Activated CD4-positive, alpha-beta memory T cell treated with anti-CD3 and anti-CD28 coated beads for 36 hours (primary cell): Measurements from ENCODE around the gene QRICH2. TPM values are rescaled to one million over a fixed set of nuclear protein-coding genes. Genes with fewer than 3 reads are reported as not detected.

Source experiments
- CTCF ChIA-PET: fragments of 350-600 bp; sonication (Branson Sonifier 250); formaldehyde crosslinking; loops from one replicate; lab custom pipeline; 2021; ENCODE audit warnings: antibody characterized with exemption, inconsistent platforms; lab: Charles Lee
- POLR2A ChIA-PET: fragments of 350-600 bp; sonication (Branson Sonifier 250); formaldehyde crosslinking; loops from one replicate; lab custom pipeline; 2021; ENCODE audit warnings: antibody characterized with exemption; lab: Charles Lee
- DNase-seq: peaks from one replicate; pipeline ENCODE4 v3.0.0-alpha.2; 2020
- H3K27ac Mint-ChIP-seq: one replicate; pipeline ENCODE4 v1.8.0; 2021; ENCODE audit warnings: mixed read lengths
- H3K27me3 Mint-ChIP-seq: one replicate; pipeline ENCODE4 v1.8.0; 2021; ENCODE audit warnings: mixed read lengths
- H3K36me3 Mint-ChIP-seq: one replicate; pipeline ENCODE4 v1.8.0; 2021; ENCODE audit warnings: mixed read lengths
- H3K4me1 Mint-ChIP-seq: one replicate; pipeline ENCODE4 v1.8.0; 2021; ENCODE audit warnings: low read depth, mixed read lengths
- H3K4me3 Mint-ChIP-seq: one replicate; pipeline ENCODE4 v1.8.0; 2021; ENCODE audit warnings: mild to moderate bottlenecking, mixed read lengths
- H3K9me3 Mint-ChIP-seq: one replicate; pipeline ENCODE4 v1.8.0; 2021; ENCODE audit warnings: mixed read lengths
- intact Hi-C: fragments of 100-400 bp; cut with micrococcal nuclease; formaldehyde crosslinking; loops from one replicate; pipeline ENCODE4 v1.15.1; 2023
- total RNA-seq, 2 experiments: library from RNA; stranded (reverse); gene quantifications; one replicate each; pipeline ENCODE4 v1.2.3, GENCODE V29; 2021

The QRICH2 gene, protein sequence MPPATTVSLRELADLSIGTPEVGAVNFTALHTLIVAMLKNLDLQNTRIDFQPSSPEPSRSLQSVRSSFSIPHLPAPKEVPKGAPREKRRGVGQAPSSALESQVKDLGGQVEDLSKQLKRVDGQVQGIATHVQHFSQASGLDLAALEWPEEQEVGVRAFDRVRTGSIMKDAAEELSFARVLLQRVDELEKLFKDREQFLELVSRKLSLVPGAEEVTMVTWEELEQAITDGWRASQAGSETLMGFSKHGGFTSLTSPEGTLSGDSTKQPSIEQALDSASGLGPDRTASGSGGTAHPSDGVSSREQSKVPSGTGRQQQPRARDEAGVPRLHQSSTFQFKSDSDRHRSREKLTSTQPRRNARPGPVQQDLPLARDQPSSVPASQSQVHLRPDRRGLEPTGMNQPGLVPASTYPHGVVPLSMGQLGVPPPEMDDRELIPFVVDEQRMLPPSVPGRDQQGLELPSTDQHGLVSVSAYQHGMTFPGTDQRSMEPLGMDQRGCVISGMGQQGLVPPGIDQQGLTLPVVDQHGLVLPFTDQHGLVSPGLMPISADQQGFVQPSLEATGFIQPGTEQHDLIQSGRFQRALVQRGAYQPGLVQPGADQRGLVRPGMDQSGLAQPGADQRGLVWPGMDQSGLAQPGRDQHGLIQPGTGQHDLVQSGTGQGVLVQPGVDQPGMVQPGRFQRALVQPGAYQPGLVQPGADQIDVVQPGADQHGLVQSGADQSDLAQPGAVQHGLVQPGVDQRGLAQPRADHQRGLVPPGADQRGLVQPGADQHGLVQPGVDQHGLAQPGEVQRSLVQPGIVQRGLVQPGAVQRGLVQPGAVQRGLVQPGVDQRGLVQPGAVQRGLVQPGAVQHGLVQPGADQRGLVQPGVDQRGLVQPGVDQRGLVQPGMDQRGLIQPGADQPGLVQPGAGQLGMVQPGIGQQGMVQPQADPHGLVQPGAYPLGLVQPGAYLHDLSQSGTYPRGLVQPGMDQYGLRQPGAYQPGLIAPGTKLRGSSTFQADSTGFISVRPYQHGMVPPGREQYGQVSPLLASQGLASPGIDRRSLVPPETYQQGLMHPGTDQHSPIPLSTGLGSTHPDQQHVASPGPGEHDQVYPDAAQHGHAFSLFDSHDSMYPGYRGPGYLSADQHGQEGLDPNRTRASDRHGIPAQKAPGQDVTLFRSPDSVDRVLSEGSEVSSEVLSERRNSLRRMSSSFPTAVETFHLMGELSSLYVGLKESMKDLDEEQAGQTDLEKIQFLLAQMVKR (N-terminal part only)
- 1 to 10 TPM; 1.0 to 1.1 TPM for total RNA-seq

- peaks cover 12% of the 10 kb centered on the region for H3K36me3 Mint-ChIP-seq
- H3K4me1 Mint-ChIP-seq, result peaks cover 3% of the 10 kb centered on the region
- POLR2A ChIA-PET, result no interaction called here
- CTCF ChIA-PET, result interaction anchor here (1.0 to 6.3 kb wide), 3 partner anchors 22 to 90 kb away, joined by 4 to 39 read pairs (median 4); partner anchors contain the start of gene SPHK1
- no peaks in the 10 kb centered on the region for H3K9me3 Mint-ChIP-seq
- intact Hi-C loops, result no loop called here
- DNase-seq, result no peak
- H3K27me3 Mint-ChIP-seq, result no peaks in the 10 kb centered on the region
- no peak within 1 kb of the TSS for H3K4me3 Mint-ChIP-seq
- no peak within 1 kb of the TSS for H3K27ac Mint-ChIP-seq
Observed at GRCh38 chr17:76307966-76308338, at the start of gene QRICH2. Gene QRICH2, minus strand, starts transcription at chr17:76308276. Its CDS starts 278 bp downstream, at chr17:76307998.

DNA sequence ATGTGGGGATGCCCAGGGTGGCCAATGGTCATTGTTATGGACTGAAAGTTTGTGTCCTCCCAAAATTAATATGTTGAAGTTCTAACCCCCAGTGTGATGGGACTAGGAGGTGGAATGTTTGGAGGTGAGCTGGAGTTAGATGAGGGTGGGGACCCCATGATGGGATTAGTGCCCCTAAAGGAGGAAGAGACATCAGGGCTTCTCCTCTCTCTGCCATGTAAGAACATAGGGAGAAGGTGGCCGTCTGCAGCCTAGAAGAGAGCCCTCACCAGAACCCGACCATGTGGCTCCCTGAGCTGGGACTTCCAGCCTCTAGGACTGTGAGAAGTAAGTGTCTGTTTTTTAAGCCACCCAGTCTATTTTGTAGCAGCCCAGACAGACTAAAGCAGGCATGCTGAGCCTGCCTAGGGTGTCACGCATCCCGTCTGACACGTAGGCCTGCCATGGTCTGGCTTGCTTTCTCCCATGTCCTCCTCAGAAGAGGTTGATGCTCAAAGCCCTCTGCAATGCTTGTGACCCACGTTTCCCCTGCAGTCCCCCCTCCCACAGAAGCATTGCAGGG, 49.6 kb upstream of the QRICH2 start:
- no peaks in the 10 kb centered on the region for H3K36me3 Mint-ChIP-seq
- no peak for DNase-seq
- ChIA-PET POLR2A (no interaction called here), CTCF (interaction anchor here (0.9 to 8.4 kb wide), 3 partner anchors 13 to 40 kb away, joined by 3 to 97 read pairs (median 3); partner anchors contain the start of gene SPHK1)
- intact Hi-C loops, result no loop called here
- H3K27me3 Mint-ChIP-seq, result no peaks in the 10 kb centered on the region
- H3K27ac Mint-ChIP-seq, result no peak overlapping the region
- H3K4me3 Mint-ChIP-seq, result no peak overlapping the region
- H3K4me1 Mint-ChIP-seq, result peaks cover 10% of the 10 kb centered on the region
- no peaks in the 10 kb centered on the region for H3K9me3 Mint-ChIP-seq

- no peaks in the 10 kb centered on the region for H3K36me3 Mint-ChIP-seq
- no peak overlapping the region for H3K27ac Mint-ChIP-seq
- ChIA-PET CTCF (interaction anchor here (8.4 kb wide), 1 partner anchor 28 kb away, joined by 97 read pairs; the partner anchor contains the start of gene SPHK1), POLR2A (no interaction called here)
- no peak overlapping the region for H3K4me3 Mint-ChIP-seq
- H3K4me1 Mint-ChIP-seq, result peaks cover 15% of the 10 kb centered on the region
- intact Hi-C loops, result no loop called here
- no peak for DNase-seq
- H3K27me3 Mint-ChIP-seq, result no peaks in the 10 kb centered on the region
- no peaks in the 10 kb centered on the region for H3K9me3 Mint-ChIP-seq
Observed at GRCh38 chr17:76356803-76357456, 48.9 kb upstream of the QRICH2 start.

DNA sequence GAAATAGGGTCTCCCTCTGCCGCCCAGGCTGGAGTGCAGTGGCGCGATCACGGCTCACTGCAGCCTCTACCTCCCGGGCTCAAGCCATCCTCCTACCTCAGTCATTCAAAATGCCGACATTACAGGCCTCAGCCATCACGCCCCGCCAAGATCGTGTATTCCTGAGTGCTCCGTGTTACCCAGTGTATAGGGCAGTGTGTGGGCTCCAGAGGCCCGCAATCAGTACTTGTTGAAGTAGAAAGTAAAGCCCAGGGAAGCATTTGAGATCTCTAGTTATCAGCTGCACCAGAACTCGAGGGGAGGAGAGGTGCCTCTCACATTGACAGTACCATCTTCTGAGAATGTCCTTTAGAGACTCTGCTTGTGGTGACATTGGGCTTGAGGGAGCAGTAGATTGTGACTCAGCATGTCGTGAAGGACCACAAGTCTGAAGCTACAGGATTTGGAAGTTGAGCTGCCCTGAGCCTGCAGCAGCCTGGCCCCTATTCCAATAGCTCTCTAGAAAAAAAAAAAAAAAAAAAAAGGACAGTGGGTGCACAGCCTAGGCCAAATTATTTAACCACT, 46.8 kb upstream of the QRICH2 start:
- Mint-ChIP-seq H3K27ac (no peak overlapping the region), H3K4me3 (peak overlapping the region; percentile 51), H3K27me3 (no peaks in the 10 kb centered on the region), H3K4me1 (peaks cover 18% of the 10 kb centered on the region), H3K9me3 (no peaks in the 10 kb centered on the region), H3K36me3 (no peaks in the 10 kb centered on the region)
- peak; percentile 12 for DNase-seq
- ChIA-PET CTCF (interaction anchor here (0.8 to 8.4 kb wide), 6 partner anchors 15 to 349 kb away, joined by 3 to 97 read pairs (median 4); partner anchors contain the start of gene SPHK1), POLR2A (interaction anchor here (0.7 to 2.9 kb wide), 3 partner anchors 9 to 283 kb away, joined by 3 to 26 read pairs (median 3); partner anchors contain the start of gene SPHK1)
- intact Hi-C loops, result loop anchor here (1.0 kb wide), 1 partner anchor 28 kb away; no protein-coding TSS in a partner anchor

GRCh38 chr17:76354317-76354729, 46.2 kb upstream of the QRICH2 start:
- Mint-ChIP-seq H3K27ac (peak overlapping the region; percentile 99), H3K36me3 (no peaks in the 10 kb centered on the region), H3K4me1 (peaks cover 18% of the 10 kb centered on the region), H3K4me3 (peak overlapping the region; percentile 96), H3K9me3 (no peaks in the 10 kb centered on the region), H3K27me3 (no peaks in the 10 kb centered on the region)
- intact Hi-C loops, result loop anchor here (1.0 kb wide), 1 partner anchor 29 kb away; no protein-coding TSS in a partner anchor
- no peak for DNase-seq
- POLR2A ChIA-PET, result interaction anchor here (0.7 to 2.9 kb wide), 9 partner anchors 9 to 283 kb away, joined by 3 to 26 read pairs (median 3); partner anchors contain the start of gene SPHK1
- CTCF ChIA-PET, result interaction anchor here (0.7 to 8.4 kb wide), 14 partner anchors 9 to 348 kb away, joined by 3 to 97 read pairs (median 4); partner anchors contain the start of gene SPHK1

DNA sequence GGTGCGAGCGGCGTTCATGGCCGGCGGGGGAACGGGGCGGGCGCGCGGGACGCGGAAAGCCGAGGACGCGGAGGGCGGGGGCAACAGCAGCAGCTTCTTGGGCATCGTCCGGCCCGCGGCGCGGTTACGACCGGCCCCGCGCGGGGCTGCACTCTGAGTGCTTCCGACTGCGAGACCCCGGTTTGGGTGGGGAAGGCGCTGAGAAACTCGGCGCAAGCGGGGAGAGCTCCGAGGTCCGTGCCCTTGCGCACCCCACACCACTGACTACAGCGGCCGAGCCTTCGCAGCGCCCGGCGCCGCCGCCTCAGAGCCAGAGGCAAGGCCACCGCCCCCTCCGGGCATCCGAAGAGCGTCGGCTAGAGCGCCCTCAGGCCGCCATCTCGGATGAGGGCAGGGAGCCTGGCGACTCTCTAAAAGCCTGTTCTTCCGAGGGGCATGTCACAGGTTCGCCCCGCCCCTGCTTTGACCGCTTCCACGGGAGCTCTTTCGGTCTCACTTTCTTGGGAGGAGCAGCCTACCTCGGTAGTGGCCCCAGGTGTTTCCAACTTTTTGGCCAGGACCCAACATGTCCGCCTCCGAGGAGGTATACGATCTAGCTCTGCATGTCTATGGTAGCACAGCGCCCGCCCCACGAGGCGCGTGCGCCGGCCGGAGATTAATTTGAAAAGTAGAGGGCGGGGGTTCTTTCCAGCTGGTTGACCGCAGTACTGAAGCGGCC, 45.7 kb upstream of the QRICH2 start, which contains the start of gene PRPSAP1:
Gene PRPSAP1 (minus strand): TSS at position 318 of the 718 bp plus-strand sequence. CDS start 213 bp downstream, at position 105.
- Mint-ChIP-seq H3K36me3 (no peaks in the 10 kb centered on the region), H3K4me3 (peak within 1 kb of the TSS; percentile 96), H3K27ac (peak within 1 kb of the TSS; percentile 99), H3K4me1 (peaks cover 18% of the 10 kb centered on the region), H3K27me3 (no peaks in the 10 kb centered on the region), H3K9me3 (no peaks in the 10 kb centered on the region)
- CTCF ChIA-PET, result interaction anchor here (0.7 to 8.4 kb wide), 15 partner anchors 9 to 348 kb away, joined by 3 to 97 read pairs (median 4); partner anchors contain the start of gene SPHK1
- POLR2A ChIA-PET, result interaction anchor here (0.7 to 2.9 kb wide), 11 partner anchors 8 to 282 kb away, joined by 3 to 26 read pairs (median 3); partner anchors contain the start of gene SPHK1
- intact Hi-C loops, result loop anchor here (1.0 kb wide), 1 partner anchor 30 kb away; no protein-coding TSS in a partner anchor
- peak; percentile 88 for DNase-seq

- intact Hi-C loops, result no loop called here
- H3K27ac Mint-ChIP-seq, result peak overlapping the region; percentile 40
- no peaks in the 10 kb centered on the region for H3K27me3 Mint-ChIP-seq
- ChIA-PET CTCF (interaction anchor here (1.0 to 8.4 kb wide), 12 partner anchors 10 to 338 kb away, joined by 3 to 97 read pairs (median 4); partner anchors contain the start of gene SPHK1), POLR2A (interaction anchor here (0.7 to 2.9 kb wide), 7 partner anchors 9 to 204 kb away, joined by 3 to 26 read pairs (median 3); partner anchors contain the start of gene SPHK1)
- H3K4me1 Mint-ChIP-seq, result peaks cover 18% of the 10 kb centered on the region
- H3K9me3 Mint-ChIP-seq, result no peaks in the 10 kb centered on the region
- DNase-seq, result peak; percentile 37
- peak overlapping the region; percentile 96 for H3K4me3 Mint-ChIP-seq
- no peaks in the 10 kb centered on the region for H3K36me3 Mint-ChIP-seq
Observed at GRCh38 chr17:76353004-76353598, 45.0 kb upstream of the QRICH2 start.

DNA sequence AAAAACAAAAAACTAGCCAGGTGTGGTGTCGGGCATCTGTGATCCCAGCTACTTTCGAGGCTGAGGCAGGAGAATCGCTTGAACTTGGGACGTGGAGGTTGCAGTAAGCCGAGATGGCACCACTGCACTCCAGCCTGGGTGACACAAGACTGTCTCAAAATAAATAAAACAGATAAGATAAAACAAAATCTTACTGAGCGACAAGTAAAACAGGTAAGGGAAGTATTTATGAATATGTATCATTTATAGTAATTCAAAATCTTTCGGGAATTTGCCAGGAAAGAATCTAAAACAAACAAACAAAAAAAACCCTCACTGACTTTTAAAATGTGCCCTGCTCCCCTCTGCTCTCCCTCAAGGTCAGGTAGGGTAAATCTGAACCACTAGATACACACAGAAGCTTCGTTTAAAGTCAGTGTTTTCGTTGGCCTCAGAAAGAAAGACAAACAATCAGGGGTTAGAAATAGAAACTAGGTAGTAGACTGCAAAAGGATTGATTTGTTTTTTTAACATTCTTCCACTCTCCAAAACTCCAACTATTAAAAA, 43.5 kb upstream of the QRICH2 start:
- no peak for DNase-seq
- Mint-ChIP-seq H3K4me1 (peaks cover 18% of the 10 kb centered on the region), H3K27ac (no peak overlapping the region), H3K4me3 (peak overlapping the region; percentile 20), H3K27me3 (no peaks in the 10 kb centered on the region), H3K9me3 (no peaks in the 10 kb centered on the region), H3K36me3 (peaks cover 8% of the 10 kb centered on the region)
- intact Hi-C loops, result no loop called here
- ChIA-PET POLR2A (no interaction called here), CTCF (interaction anchor here (0.8 to 8.4 kb wide), 5 partner anchors 33 to 57 kb away, joined by 4 to 97 read pairs (median 7); partner anchors contain the start of gene SPHK1)

DNA sequence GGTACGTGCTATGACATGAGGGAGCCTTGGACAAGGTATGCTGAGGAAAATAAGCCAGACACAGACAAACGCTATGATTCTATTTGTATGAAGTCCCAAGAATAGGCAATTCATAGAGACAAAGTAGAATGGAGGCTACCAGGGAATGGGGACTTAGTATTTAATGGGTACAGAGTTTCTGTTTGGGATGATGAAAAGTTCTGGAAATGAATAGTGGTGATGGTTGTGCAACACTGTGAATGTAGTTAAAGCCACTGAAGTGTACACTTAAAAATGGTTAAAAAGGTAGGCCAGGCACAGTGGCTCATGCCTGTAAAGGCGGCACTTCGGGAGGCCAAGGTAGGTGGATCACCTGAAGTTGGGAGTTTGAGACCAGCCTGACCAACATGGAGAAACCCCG, 42.4 kb upstream of the QRICH2 start:
- no peak for DNase-seq
- H3K4me3 Mint-ChIP-seq, result no peak overlapping the region
- no peaks in the 10 kb centered on the region for H3K9me3 Mint-ChIP-seq
- H3K36me3 Mint-ChIP-seq, result peaks cover 12% of the 10 kb centered on the region
- ChIA-PET CTCF (interaction anchor here (8.4 kb wide), 1 partner anchor 34 kb away, joined by 97 read pairs; the partner anchor contains the start of gene SPHK1), POLR2A (interaction anchor here (0.6 kb wide), 1 partner anchor 511 kb away, joined by 3 read pairs; no protein-coding TSS in a partner anchor)
- intact Hi-C loops, result no loop called here
- no peak overlapping the region for H3K27ac Mint-ChIP-seq
- H3K4me1 Mint-ChIP-seq, result peaks cover 18% of the 10 kb centered on the region
- no peaks in the 10 kb centered on the region for H3K27me3 Mint-ChIP-seq
